GM04504 (cell line): ENCODE data around the gene TALDO1.

ENCODE experiments used
- DNase-seq: peaks from one replicate; pipeline ENCODE4 v3.0.0-alpha.2; 2012; ENCODE audit warnings: low read depth

TALDO1 gene

DNA sequence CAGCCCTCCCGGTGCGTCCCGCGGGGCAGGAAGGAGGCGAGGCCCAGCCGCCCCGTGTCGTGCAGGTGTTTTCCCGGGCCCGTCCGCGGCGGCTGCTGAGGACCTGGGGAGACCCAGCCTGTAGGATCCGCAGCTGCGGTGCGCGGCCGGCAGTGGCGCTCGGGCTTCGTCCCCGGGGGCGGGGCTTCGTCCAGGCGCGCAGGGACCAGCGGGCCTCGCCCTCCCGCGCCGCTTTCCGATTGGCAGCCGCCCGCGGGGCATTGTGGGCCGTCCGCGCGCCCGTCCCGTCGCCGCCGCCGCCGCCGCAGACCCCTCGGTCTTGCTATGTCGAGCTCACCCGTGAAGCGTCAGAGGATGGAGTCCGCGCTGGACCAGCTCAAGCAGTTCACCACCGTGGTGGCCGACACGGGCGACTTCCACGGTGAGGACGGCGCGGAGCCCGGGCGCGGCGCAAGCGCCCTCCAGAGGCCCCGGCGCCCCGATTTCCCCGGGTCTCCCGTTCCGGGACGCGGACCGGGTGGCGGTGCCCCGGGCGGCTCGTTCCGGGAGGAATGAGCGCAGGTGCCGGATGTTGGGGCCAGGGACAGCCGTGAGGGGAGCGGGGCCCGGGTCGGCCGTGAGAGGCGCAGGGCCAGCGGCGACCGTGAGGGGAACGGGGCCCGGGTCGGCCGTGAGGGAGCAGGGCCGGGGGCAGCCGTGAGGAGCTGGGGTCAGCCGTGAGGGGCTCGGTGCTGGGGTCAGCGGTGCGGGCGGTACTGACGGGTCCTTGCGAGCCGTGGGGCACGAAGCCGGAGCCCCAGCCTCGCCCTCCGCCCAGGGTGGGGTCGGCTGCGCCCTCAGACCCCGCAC, at the start of gene TALDO1:
TSS of gene TALDO1 (plus strand) at position 307 of the 849 bp plus-strand sequence. CDS start at position 325, 18 bp downstream.
- DNase-seq: peak; percentile 57

DNA sequence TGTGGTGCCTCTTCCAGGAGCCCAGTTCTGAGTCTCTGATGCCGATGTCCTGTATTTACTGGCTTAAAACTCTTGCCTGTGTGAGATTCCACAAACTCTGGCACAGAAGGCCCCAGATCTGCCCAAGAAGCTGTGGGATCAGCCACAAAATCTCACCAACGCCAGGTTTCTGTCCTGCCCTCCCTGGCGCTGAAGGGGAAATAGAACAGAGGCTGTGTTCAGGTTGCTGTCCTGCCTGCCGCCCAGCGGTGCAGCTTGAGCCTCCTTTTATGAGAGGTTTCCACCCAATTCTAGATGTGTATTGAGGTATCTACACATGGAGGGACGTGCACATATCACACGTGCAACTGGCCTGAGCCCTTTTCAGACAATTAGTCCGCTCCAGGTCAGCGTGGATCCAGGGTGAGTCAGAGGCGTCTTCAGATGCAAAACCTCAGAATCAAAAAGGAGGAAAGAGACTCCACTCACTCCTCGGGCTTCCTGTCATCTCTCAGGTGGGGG, 49.4 kb upstream of the TALDO1 start:
- DNase-seq: no peak

DNA sequence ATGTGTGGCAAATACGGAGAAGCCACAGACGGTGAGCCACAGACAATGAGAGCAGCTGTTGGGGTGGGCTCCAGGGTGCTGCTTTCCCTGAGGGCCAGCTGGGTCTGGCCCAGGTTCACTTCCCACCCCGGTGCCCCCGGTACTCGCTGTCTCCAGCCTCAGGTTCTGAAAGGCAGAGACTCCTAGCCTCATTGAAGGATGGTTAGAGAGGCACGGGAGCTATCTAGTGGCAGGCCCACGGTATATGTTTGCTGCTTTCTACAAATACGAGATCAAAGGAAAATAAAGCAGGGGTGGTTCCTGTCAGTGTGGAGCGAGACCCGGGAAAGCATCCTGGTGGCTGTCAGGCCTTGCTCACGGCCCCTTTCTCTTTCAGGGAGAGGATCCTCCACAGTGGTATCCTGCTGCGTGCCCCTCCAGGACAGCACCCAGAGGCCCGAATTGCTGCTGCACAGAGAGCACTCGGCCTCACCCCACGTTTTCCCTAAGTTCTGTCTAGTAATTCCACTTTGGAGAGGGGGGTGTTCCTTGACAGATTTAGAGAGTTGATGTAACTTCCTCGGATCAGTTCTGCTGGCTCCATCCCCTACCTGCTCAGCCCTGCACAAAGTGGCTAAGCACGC, 48.7 kb upstream of the TALDO1 start:
- DNase-seq: no peak

DNA sequence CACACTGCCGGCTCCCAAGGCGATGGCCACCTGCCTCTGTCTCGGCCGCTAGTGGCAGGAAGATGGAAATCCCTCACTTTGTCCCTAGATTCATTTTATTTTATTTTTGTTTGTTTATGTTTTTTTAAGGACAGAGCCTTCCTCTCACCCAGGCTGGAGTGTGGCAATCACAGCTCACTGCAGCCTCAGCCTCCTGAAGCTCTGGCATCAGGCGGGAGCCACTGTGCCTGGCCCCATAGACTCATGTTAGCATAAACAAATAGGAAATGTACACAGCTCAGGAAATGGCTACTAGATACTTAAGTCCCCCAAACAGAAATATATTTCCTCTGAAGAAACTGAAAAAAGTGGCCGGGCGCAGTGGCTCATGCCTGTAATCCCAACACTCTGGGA, 48.2 kb upstream of the TALDO1 start:
- no peak for DNase-seq

DNA sequence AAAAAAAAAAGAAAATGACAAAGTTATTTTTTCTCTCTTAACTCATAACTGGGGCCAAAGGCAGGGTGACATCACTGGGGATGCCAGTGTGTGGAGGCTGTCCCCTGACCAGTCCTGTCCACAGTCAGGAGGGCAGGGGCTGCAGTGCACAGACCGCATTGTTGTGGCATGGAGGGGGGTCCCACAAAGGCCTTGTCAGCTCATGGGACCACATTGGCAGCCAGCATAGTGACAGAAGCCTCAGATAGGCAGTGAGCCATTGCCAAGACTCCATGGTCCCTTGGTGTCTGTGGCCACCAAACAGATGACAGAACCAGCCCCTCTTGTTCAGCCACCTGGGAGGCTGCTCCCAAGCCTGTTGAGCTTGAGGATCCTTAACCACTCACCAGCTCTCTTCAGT, 47.5 kb upstream of the TALDO1 start:
- no peak for DNase-seq

DNA sequence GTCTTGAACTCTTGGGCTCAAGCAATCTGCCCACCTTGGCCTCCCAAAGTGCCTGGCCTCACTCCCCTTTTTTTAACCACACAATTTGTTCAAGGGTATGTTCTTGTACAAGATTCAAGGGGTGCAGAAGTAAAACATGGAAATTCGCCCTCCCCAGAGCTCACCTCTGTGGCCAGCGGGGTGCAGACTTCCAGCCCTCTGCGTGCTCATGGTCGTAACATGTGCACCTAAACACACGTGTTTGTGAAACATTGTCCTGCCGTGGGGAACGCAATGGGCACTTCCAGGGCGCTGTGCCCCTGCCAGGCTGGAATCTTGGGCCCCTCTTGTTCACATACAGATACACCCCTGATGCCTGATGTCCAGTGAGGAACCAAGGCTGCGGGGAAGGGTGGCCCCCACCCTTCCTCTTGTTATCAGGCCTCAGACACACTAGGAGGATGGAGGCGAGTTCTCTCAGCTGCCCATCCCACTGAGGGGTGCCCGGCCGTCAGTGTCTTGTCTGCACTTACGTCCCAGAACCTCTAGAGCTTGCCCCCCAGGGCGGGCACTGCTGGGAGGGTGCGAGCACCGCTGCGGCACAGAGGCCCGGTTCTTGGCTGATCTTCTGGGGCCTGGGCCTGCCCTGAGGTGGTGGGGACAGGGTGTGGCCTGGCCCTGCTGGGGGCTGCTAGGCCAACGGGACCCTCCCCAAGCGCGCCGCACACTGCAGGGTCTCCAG, 45.4 kb upstream of the TALDO1 start:
- DNase-seq: no peak

DNA sequence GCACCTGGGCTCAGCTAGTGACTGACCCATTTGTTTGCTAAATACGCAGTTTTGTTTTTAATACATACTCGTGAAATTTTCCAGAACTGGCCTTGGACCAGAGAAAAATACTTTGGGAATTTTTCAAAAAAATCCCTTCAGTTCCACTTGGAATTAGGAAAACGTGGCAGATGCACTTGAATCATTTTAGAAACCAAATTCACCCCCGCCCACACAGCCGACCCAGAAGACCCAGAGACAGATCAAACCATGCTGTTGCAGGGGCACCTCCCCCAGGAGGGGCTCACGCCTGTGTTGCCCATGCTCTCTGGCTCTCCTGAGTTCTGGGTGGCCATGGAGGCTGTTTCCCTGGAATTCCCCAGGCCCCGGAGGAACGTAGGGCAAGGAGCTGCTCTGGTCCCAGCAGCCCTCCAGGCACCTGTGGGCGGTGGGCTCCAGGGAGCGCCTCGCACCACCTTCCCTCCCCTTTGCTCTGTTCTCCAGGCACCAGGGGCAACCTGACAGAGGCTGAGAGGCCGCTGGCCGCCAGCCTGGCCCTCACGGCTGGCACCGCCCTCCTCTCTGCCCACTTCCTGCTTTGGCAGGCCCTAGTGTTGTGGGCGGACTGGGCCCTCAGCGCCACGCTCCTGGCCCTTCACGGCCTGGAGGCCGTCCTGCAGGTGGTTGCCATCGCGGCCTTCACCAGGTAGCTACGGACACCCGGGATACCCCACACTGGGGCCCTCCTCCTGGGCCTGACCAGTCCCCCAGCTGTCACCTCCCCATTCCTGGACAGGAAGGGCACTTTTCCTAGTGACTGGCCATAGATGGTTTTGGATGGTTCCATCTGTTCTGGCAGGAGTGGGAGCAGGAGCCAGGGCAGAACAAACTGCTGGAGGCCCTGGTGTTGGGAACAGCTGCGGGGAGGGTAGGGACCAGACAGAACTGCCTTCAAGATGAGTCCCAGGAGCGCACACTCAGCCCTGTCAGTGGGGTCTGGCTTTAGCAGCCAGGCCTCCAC, 44.5 kb upstream of the TALDO1 start:
- no peak for DNase-seq

DNA sequence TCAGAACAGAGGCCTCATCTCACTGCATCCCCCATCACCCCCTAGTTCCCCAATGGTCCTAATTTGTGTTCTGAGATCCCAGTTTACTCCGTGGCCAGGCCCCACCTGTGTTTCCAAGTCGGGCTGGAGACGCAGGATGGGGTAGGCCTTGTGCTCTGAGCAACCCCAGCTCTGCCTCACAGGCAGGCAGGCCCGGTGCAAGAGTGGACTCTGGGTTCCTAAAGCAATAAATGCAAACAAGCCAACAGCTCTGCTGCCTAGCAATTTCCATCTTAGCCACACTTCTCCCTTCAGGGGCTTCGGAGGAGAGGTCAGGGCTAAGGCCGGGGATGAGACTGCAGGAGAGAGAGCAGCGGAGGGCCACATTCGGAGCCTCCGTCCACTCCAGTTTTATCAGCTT, 43.8 kb upstream of the TALDO1 start:
- DNase-seq: no peak

DNA sequence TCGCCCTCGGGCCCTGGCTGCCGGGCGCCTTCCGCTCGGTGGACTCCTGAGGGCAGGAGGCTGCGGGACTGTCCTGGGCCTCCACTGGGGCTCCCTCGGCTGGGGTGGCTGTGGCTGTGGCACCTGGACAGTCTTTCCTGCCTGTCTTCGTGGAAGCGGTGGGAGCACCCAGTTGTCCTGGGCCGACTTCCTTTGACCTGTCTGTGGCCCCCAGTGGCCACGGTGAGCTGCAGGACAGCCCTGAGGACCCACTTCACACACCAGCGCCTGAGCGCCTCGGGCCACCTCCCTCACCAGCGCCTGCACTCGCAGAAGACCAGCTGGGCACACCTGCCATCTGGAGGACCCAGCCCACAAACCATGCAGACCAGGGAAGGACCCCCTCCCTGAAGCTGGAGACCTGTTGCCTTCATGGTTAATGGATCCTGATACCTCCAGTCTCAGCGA, 43.0 kb upstream of the TALDO1 start:
- DNase-seq: no peak

DNA sequence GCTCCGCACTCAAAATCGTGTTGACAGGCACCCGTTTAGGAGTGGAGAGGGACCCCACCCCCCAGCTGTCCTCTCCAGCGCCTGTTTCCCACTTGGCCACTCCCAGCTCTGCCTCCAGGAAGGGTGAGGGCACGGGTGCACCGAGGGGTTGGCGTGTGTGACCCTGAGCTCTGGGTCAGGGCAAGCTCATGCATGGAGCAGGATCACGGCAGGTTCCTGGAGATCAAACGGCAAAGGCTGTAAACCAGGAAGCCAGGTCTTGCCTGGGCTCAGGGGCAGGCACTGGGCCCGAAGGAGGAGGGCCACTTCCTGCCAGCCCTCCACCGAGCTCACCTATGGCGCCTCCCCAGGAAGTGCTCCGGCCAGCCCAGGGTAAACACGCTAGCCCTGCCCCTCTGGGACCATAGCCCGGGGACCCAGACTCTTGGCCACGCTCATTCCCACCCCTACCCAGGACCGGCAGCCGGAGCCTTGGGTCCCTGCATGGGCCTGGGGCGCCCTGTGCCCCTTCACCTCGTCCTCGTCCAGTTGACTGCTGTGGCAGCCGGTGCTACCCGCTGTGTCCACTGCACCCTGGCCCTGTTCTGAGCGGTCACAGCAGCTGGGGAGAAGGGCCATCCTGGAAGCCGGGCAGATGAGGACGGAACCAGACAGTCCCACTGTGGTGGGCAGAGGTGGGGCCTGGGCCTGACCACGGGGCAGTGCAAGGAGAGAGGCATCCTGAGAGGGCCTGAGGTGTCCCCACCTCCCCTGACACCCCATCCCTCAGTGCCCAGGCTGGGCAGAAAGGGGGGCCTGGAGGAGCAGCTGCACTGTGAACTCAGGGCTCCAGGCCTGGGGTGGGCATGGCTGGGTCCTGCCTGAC, 42.3 kb upstream of the TALDO1 start:
- no peak for DNase-seq

DNA sequence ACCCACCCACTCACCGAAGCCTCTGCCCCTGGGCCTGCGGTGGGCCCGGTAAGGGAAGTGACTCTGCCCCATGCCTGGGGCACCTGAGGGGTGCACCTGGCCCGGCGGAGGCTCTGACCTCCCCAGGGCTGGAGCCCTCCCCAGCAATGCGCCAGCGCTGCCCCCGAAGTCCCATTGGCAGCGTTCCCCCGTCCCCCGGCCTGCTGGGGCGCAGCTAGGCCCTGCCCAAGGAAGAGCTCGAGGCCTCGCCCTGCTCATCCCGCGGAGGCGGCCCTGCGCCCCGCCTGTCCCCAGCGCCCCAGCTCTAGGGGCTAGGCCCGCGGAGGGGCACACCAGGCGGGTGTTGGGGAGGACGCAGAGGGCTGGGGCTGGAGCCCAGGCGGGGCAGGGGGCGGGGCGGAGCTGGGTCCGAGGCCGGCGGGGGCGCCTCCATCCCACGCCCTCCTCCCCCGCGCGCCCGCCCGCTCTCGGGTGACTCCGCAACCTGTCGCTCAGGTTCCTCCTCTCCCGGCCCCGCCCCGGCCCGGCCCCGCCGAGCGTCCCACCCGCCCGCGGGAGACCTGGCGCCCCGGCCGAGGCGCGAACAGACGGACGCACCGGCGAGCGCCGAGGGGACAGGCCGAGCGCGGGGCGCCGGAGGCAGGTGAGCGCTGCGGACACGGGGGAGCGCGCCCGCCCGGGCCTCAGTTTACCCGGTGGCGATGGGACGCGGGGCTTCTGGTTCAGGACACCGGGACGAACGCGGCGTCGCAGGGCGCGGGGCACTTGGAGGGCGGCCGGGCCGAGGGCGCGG, 41.4 kb upstream of the TALDO1 start, which contains the start of gene EPS8L2:
TSS of gene EPS8L2 (plus strand) at position 586 of the 793 bp plus-strand sequence. CDS start 3,177 bp downstream, outside the sequence.
- DNase-seq: no peak

DNA sequence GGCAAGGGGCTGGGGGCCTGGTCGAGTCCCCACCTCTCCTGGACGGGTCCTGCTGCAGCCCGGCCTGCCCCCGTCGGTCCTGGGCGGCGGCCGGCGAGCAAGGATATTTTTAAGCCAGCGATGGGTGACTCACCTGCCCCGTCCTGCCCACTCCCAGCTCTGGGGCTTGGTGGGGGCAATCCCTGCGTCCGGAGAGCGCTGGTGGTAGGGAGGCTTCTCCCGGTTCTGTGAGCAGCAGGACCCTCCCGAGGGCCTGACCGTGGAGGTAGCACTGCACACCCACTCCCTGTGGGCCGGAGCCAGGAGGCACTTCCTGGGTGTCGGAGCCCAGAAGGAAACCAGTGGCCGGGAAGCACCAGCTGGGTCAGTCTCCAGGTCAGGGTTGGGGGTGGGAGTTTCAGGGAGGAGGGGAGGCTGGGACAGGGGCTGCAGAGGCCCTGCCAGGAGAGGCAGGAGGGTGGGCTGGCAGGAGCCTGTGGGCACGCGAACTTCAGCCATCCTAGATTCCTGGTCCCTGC, 40.8 kb upstream of the TALDO1 start:
- no peak for DNase-seq

DNA sequence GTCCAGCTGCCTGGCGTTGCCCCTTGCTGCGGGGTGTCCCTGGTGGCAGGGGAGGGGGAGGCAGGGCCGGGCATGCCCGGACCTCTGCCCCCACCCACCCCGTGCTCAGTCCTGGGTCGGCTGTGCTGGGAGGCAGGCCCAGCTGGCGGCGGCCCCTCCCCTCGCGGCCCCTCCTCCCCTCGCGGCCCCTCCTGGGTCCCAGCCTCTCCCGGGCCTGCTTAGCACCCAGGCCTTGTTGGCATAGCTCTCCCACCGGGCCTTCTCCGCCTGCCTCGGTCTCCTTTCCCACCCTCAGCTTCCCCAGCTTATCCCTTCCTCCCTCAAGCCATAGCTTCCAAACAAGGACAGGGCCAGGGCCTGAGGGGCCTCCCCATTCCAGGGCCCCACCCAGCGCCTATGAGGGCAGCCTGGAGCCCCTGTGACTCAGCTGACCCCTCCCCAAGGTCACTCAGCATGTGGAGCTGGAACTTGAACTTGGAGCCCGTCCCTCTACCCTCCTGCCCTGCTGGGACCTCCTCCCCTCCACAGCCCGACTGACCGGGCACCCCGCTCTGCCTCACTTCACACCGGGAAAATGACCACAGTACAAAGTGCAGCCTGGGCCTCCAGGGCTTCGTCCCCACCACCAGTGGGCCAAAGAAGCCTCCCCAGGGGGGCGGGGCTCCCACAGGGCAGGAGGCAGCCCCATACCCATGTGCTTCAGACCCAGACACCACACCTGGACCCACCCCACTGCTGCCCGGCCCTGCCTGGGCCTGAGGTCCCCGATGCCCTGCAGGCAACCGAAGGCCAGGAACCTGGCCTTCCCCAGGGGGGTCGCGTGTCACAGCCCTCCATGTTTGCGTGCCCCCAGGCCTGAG, 40.1 kb upstream of the TALDO1 start:
- DNase-seq: no peak

DNA sequence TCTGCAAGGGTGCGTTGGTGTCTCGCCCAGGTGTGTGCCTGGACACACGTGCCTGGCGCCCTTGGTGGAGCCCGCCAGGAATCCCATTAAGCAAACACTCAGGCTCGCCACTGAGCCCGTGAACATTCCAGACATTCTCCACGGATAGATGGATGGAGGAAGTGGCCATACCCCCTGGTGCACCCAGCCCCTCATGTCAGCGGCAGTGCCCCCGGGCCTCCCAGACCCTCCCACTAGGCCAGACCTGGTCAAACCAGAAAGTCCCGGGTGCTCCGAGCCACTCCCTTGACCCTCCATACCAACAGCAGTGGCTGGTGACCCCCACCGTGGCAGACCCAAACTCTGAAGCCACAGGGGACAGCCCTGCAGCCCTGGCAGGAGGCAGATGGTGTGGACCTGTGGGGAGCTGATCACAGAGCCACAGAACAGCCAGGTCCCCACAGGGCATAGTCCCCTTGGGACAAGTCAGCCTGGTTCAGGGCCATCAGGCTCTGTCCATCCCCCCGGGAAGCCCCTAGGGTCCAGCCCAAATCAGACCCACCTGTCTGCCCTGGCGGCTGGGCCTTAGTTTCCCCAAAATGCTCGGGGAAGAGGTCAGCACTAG, 39.3 kb upstream of the TALDO1 start:
- no peak for DNase-seq

DNA sequence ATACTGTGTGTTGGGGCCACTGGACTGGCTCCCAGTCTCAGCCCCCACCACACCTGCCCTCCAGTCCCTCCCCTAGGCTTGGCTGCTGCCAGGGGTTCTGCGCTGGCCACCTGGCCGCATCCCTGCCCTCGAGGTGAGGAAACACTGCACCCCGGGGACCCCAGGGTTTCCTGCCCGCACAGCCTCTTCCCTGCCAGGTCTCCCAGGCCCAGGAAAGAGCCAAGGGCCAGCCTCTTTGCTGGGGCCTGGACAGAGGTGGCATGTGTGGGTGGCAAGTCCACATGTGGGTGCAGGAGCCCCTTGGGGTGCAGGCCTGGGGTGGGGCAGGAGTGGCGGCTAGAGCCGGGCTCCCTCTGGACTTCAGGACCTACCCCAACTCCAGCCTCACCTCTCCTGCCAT, 38.8 kb upstream of the TALDO1 start:
- no peak for DNase-seq

DNA sequence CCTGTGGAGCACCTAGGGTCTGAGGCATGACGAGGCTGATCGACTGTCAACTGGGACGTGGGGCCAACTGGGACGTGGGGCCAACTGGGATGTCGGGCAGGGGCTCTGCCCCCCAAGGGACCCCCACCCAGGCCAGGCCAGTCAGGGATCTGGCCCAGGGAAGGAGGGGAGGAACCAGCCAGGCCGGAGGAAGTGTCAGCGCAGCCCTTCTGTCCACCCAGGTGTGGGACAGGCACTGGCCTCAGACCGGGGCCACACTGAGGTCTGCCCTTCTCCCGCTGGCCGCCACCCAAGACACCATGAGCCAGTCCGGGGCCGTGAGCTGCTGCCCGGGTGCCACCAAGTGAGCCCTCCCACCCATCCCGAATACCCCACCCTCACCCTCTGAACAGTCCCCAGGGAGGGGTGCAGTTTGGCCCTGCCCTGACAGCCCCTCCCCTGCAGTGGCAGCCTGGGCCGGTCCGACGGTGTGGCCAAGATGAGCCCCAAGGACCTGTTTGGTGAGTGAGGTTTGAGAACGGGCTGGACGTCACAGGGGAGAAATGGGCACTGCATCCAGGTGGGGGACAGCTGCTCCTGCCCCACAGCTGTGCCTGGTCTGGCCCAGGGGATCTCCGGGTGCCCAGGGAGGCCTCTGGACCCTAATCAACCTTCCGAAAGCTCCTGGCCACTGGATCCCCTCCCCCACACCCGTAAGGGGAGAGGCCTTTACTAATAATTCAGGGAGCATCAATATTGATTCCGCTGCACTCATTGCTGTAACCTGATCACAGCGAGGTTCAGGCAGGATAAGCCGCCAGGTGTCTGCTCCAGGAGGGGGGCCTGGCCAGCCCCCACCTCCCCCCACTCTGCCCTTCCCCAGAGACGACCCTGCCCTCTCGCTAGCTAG, 37.9 kb upstream of the TALDO1 start:
- no peak for DNase-seq

DNA sequence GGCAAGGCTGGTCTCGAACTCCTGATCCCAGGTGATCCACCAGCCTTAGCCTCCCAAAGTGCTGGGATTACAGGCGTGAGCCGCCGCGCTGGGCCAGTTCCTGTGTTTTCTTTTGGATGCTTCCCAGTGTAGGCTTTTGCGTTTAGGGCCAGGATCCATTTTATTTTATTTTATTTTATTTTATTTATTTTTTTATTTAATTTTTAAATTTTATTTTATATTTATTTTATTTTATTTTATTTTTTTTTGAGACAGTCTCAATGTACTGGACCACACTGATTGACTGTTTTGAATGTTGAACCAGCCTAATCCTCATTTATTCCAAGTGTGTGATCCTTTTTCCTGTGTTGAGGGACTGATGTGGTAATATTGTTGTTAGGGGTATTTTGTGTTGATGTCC, 32.8 kb upstream of the TALDO1 start:
- no peak for DNase-seq
